Measurements from ENCODE around the gene RGS6. TPM values are rescaled to one million over a fixed set of nuclear protein-coding genes. Genes with fewer than 3 reads are reported as not detected.
A peak's percentile ranks its signal among the peaks of the same experiment; 100 is the strongest.

Gene RGS6
- total and polyA plus RNA-seq, 9 donors = 3.7 to 9.3 (median 6.2) TPM

DNA sequence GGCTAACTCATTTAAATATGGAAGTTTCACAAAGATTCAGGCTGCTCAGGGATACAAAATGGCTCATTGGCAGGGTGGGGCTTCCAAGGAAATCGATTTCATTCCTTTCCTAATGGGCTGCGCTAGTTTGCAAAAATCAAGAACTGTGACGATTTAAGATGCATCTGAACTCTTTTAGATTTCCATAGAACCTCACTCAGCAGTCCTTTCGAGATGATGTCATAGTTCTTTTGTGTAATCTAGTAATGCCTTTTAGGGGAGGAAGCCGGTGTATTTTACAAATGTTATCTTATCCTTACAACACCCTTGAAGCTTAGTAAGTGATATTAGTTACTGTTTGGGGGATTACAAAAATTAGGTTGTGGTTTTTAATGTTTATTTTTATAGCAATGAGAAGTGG is 239.8 kb downstream of the RGS6 start:
- H3K4me1 ChIP-seq (ENCODE audit: control insufficient read depth, insufficient read depth, low read length) = no peaks in the 10 kb centered on the region
- H3K4me3 ChIP-seq (ENCODE audit: low read length) = no peak overlapping the region
- H3K9me3 ChIP-seq (replicated peaks; ENCODE audit: control insufficient read depth, low read depth, low read length) = no peaks in the 10 kb centered on the region
- no peaks in the 10 kb centered on the region for H3K36me3 ChIP-seq (ENCODE audit: control insufficient read depth, insufficient read depth, low read length)
- no peak overlapping the region for H3K27ac ChIP-seq (ENCODE audit: low read length)
- no peaks in the 10 kb centered on the region for H3K27me3 ChIP-seq (ENCODE audit: control insufficient read depth, insufficient read depth, low read length)
- DNase-seq = no peak
- 67% methylated on average over 1 of the region's 5 CpGs for WGBS (ENCODE audit: insufficient coverage)

DNA sequence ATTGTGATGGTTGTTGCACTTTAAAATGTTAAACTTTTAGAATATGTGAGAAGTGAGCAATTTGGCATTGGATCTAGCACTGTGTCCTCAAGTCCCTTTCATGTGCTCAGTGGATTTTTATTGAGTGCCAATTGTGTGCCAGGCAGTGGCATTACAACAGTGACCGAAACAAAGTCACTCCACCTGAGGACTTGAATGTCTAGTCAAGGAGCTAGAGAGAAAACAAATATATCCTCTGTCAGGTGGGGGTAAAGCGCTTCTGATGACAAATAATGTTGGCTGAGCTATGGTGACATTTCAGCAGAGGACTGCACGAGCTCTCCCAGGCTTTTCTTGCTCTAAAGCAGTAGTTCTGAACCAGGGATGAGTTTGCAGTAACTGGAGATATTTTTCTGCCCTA is 240.4 kb downstream of the RGS6 start:
- H3K27me3 ChIP-seq (ENCODE audit: control insufficient read depth, insufficient read depth, low read length) = no peaks in the 10 kb centered on the region
- no peaks in the 10 kb centered on the region for H3K9me3 ChIP-seq (replicated peaks; ENCODE audit: control insufficient read depth, low read depth, low read length)
- no peak overlapping the region for H3K27ac ChIP-seq (ENCODE audit: low read length)
- H3K4me3 ChIP-seq (ENCODE audit: low read length) = no peak overlapping the region
- no peaks in the 10 kb centered on the region for H3K4me1 ChIP-seq (ENCODE audit: control insufficient read depth, insufficient read depth, low read length)
- no peak for DNase-seq
- no peaks in the 10 kb centered on the region for H3K36me3 ChIP-seq (ENCODE audit: control insufficient read depth, insufficient read depth, low read length)
- 68% methylated on average over 3 of the region's 3 CpGs for WGBS (ENCODE audit: insufficient coverage)

DNA sequence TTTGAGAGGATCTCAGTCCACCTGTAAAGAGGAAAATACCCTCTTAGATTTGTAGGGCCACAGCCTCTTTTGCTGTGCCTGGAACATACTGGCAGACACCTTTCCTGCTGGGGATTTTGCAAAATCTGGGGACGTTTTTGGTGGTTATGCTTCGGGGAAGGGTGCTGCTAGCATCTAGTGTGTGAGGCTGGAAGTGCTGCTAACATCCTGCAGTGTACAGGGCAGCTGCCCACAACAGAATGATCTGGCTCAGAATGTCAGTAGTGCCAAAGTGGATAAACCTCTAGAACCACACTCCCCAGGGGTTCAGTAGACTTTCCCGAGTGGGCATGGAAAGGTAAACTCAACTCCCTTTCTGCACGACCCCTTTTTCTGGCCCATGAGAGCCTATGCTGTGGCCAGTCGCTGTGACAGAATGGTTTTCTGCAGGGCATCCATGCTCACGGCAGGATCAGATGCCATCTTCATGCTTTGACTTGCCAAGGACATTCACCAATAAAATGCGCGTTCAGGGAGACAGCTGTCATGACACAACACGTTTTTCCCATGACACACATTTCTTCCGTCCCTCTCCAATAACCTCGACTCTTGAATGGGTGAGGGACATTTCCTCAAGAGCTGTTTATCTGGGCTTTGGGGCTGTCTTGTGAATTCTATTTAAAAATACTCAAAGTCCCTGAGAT is 240.9 kb downstream of the RGS6 start:
- H3K27me3 ChIP-seq (ENCODE audit: control insufficient read depth, insufficient read depth, low read length) = no peaks in the 10 kb centered on the region
- DNase-seq = no peak
- H3K4me1 ChIP-seq (ENCODE audit: control insufficient read depth, insufficient read depth, low read length) = no peaks in the 10 kb centered on the region
- H3K9me3 ChIP-seq (replicated peaks; ENCODE audit: control insufficient read depth, low read depth, low read length) = no peaks in the 10 kb centered on the region
- 72% methylated on average over 5 of the region's 11 CpGs for WGBS (ENCODE audit: insufficient coverage)
- no peak overlapping the region for H3K4me3 ChIP-seq (ENCODE audit: low read length)
- no peak overlapping the region for H3K27ac ChIP-seq (ENCODE audit: low read length)
- H3K36me3 ChIP-seq (ENCODE audit: control insufficient read depth, insufficient read depth, low read length) = no peaks in the 10 kb centered on the region

DNA sequence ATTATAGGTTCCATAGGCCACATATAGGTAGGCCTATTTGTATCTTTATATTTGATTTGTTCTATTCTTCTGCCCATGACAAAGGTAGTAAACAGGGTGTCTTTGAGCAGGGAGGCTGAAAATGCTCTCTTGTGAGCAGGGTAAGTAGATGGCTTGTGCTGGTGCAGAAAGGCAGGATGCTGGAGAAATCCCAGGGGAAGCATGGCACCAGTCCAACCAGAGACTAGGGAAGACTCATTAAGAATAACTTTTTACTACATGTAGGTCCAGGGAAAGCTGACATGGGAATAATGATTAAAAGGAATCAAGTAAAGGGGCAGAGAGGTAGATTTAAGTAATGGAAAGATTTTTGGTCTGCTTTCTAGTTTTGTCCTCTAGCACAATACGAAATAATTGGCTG is 245.0 kb downstream of the RGS6 start:
- WGBS (ENCODE audit: insufficient coverage) = no CpG with 5 or more reads among the region's 1 CpG
- Histone ChIP-seq H3K27ac (ENCODE audit: low read length) (no peak overlapping the region), H3K4me3 (ENCODE audit: low read length) (no peak overlapping the region), H3K36me3 (ENCODE audit: control insufficient read depth, insufficient read depth, low read length) (no peaks in the 10 kb centered on the region), H3K9me3 (replicated peaks; ENCODE audit: control insufficient read depth, low read depth, low read length) (no peaks in the 10 kb centered on the region), H3K4me1 (ENCODE audit: control insufficient read depth, insufficient read depth, low read length) (no peaks in the 10 kb centered on the region), H3K27me3 (ENCODE audit: control insufficient read depth, insufficient read depth, low read length) (no peaks in the 10 kb centered on the region)
- DNase-seq = no peak

DNA sequence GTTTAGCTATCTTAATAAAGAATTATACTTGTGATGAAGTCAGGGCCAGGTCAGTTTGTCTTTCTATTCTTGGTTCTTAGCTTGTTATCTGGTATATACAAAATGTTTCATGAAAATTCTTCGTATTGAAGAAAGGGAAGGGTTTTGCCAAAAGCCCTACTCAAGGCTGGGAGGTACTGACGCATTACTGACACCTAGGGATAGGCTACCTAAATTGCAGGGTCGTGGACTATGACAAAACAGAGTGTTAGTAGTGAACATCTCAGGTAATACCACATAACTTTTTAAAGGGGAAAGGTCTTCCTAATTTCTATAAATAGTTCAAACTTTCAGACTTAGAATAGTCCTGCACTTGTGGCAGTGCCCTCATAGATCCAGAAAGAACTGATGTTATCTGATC is 246.3 kb downstream of the RGS6 start:
- H3K27ac ChIP-seq (ENCODE audit: low read length) = no peak overlapping the region
- no peaks in the 10 kb centered on the region for H3K9me3 ChIP-seq (replicated peaks; ENCODE audit: control insufficient read depth, low read depth, low read length)
- no peaks in the 10 kb centered on the region for H3K36me3 ChIP-seq (ENCODE audit: control insufficient read depth, insufficient read depth, low read length)
- WGBS (ENCODE audit: insufficient coverage) = no CpG with 5 or more reads among the region's 3 CpGs
- no peaks in the 10 kb centered on the region for H3K4me1 ChIP-seq (ENCODE audit: control insufficient read depth, insufficient read depth, low read length)
- no peaks in the 10 kb centered on the region for H3K27me3 ChIP-seq (ENCODE audit: control insufficient read depth, insufficient read depth, low read length)
- DNase-seq = no peak
- no peak overlapping the region for H3K4me3 ChIP-seq (ENCODE audit: low read length)

DNA sequence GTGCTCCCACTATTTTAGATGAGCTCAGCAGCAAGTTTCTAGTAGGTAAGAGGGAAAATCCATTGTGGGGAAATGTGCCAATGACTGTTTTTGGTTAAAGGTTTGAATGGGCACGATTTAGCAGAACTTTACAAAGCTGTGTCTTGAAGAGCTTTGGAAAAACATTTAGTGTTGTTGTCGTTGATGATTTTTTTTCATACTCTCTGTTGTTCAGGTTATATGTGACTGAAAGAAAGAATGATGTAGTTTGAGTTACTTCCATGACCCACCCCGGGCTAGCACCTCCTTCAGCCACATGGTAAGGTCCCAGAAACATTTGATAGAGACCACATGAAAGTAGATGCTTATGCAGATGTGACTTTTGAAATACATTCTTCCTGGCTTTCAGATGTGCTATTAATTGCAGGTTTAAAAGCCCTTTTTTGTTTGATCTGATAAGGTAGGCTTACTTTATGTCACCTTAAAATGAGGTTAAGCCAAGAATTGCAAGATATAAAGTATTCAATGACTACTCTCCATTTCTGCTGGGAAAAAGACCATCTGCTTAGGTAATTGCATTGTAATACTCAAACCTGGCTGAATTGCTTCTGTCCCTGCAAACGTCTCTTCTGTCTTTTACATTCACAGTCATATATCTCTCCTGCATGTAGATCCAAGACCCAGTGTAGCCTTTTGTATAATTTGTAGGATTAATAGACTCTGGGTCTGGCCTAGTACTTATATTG is 250.6 kb downstream of the RGS6 start:
- Histone ChIP-seq H3K4me3 (ENCODE audit: low read length) (no peak overlapping the region), H3K4me1 (ENCODE audit: control insufficient read depth, insufficient read depth, low read length) (no peaks in the 10 kb centered on the region), H3K36me3 (ENCODE audit: control insufficient read depth, insufficient read depth, low read length) (no peaks in the 10 kb centered on the region), H3K27me3 (ENCODE audit: control insufficient read depth, insufficient read depth, low read length) (no peaks in the 10 kb centered on the region), H3K9me3 (replicated peaks; ENCODE audit: control insufficient read depth, low read depth, low read length) (no peaks in the 10 kb centered on the region), H3K27ac (ENCODE audit: low read length) (no peak overlapping the region)
- WGBS (ENCODE audit: insufficient coverage) = 67% methylated on average over 1 of the region's 4 CpGs
- peak; percentile 74 for DNase-seq

DNA sequence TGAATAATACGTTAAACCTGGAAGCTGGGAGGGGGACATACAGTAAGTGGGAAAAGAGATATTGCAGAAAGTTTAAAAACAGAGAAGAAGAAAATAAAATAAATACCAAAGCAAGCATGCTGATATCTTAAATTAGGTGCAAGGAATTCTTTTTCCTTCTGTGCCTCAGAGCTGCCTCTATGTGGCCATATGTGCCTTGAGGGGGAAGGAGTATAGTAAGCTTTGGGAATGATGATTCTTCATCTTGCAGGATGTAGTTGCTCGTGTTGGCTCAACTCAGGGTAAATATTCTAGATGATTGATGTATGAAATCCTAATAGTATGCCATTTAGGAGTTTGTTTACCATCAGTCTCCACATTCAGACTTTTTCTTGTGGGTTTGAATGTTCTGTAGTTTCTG is 251.4 kb downstream of the RGS6 start:
- no peak for DNase-seq
- Histone ChIP-seq H3K9me3 (replicated peaks; ENCODE audit: control insufficient read depth, low read depth, low read length) (no peaks in the 10 kb centered on the region), H3K27me3 (ENCODE audit: control insufficient read depth, insufficient read depth, low read length) (no peaks in the 10 kb centered on the region), H3K27ac (ENCODE audit: low read length) (no peak overlapping the region), H3K4me3 (ENCODE audit: low read length) (no peak overlapping the region), H3K4me1 (ENCODE audit: control insufficient read depth, insufficient read depth, low read length) (no peaks in the 10 kb centered on the region), H3K36me3 (ENCODE audit: control insufficient read depth, insufficient read depth, low read length) (no peaks in the 10 kb centered on the region)
- no CpG with 5 or more reads among the region's 2 CpGs for WGBS (ENCODE audit: insufficient coverage)

DNA sequence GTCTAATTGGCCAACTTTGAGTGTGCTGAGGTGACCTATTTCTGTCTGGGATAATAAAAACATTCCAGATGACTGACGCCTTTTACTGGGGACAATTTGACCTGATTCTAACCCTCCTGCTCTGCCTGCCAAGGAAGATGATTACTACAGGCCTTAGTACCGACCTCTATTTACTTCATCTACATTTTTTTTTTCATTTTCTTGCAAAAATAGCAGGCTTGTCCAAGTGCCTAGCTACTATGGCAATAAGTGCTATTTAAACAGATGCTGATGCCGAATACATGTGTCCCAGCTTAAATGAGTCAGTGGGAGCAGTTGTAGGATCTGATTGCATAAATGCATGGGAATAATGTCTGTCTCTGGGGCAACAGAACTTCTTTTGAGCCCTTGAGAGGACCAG is 254.3 kb downstream of the RGS6 start:
- no peak overlapping the region for H3K4me3 ChIP-seq (ENCODE audit: low read length)
- 19% methylated on average over 2 of the region's 3 CpGs for WGBS (ENCODE audit: insufficient coverage)
- peak overlapping the region; percentile 1 for H3K27ac ChIP-seq (ENCODE audit: low read length)
- H3K27me3 ChIP-seq (ENCODE audit: control insufficient read depth, insufficient read depth, low read length) = no peaks in the 10 kb centered on the region
- H3K36me3 ChIP-seq (ENCODE audit: control insufficient read depth, insufficient read depth, low read length) = no peaks in the 10 kb centered on the region
- peak; percentile 89 for DNase-seq
- no peaks in the 10 kb centered on the region for H3K4me1 ChIP-seq (ENCODE audit: control insufficient read depth, insufficient read depth, low read length)
- H3K9me3 ChIP-seq (replicated peaks; ENCODE audit: control insufficient read depth, low read depth, low read length) = no peaks in the 10 kb centered on the region

DNA sequence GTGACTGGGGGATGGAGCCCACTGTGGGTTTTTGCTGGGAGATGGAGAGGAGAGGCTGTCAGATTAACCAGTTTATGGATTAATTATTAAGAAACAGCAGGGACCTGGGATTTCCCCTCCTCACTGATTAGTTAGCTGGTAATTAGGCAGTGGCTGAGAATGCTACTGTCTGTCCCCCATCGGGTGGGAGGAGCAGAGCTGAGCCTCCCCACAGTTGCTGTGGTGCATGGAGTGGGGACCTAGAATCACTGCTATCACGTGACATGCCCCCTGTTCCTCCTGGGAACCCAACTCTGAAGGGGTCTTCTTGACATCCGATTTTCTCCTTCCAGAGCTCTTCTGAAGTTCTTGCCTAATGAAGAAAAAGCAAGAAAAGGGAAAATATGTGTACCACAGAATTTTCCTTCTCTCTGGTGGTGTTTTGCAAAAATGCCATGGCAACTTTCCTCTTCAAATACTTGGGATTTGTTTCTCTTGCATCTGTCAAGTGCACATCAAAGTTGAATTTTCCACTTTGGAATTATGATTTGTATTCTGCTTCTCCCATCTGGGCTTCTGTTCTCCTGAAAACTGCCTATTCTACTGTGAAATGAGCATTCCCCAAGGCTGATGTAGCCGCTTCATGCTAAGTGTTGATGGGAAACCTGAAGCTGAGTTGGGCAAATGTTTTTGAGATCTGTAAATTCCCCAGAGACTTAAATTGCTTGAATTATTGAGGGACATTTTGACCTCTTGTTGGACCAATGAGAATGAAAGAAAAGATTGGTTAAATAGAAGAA is 264.2 kb downstream of the RGS6 start:
- Histone ChIP-seq H3K36me3 (ENCODE audit: control insufficient read depth, insufficient read depth, low read length) (no peaks in the 10 kb centered on the region), H3K27ac (ENCODE audit: low read length) (no peak overlapping the region), H3K4me3 (ENCODE audit: low read length) (no peak overlapping the region), H3K9me3 (replicated peaks; ENCODE audit: control insufficient read depth, low read depth, low read length) (no peaks in the 10 kb centered on the region), H3K4me1 (ENCODE audit: control insufficient read depth, insufficient read depth, low read length) (no peaks in the 10 kb centered on the region), H3K27me3 (ENCODE audit: control insufficient read depth, insufficient read depth, low read length) (no peaks in the 10 kb centered on the region)
- DNase-seq = peak; percentile 66
- WGBS (ENCODE audit: insufficient coverage) = 57% methylated on average over 1 of the region's 4 CpGs

DNA sequence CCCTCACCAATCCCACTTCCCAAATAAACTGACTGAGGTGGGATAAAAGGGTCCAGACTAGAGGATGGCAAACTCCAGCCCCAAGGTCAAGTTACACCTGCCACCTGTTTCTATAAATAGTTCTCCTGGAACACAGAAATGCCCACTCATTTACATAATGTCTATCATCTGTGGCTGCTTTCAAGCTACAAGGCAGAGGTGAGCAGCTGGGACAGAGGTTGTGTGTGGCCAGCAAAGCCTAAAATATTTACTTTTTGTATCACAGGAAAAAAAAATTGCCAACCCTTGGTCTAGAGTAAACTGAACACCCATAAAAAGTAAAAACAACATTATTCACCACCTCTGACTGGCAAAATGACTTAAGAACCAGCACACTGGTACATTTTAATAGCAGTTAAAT is 269.4 kb downstream of the RGS6 start:
- peaks cover 2% of the 10 kb centered on the region for H3K9me3 ChIP-seq (replicated peaks; ENCODE audit: control insufficient read depth, low read depth, low read length)
- H3K36me3 ChIP-seq (ENCODE audit: control insufficient read depth, insufficient read depth, low read length) = no peaks in the 10 kb centered on the region
- no peak overlapping the region for H3K4me3 ChIP-seq (ENCODE audit: low read length)
- H3K27ac ChIP-seq (ENCODE audit: low read length) = no peak overlapping the region
- H3K27me3 ChIP-seq (ENCODE audit: control insufficient read depth, insufficient read depth, low read length) = no peaks in the 10 kb centered on the region
- no peaks in the 10 kb centered on the region for H3K4me1 ChIP-seq (ENCODE audit: control insufficient read depth, insufficient read depth, low read length)
- DNase-seq = no peak
